ENCODE results near the gene SNX10. TPM values are rescaled to one million over a fixed set of nuclear protein-coding genes. Genes with fewer than 3 reads are reported as not detected.

The SNX10 gene
- total RNA-seq, 2 donors from 2014 or later = 13.2 to 19.3 TPM

DNA sequence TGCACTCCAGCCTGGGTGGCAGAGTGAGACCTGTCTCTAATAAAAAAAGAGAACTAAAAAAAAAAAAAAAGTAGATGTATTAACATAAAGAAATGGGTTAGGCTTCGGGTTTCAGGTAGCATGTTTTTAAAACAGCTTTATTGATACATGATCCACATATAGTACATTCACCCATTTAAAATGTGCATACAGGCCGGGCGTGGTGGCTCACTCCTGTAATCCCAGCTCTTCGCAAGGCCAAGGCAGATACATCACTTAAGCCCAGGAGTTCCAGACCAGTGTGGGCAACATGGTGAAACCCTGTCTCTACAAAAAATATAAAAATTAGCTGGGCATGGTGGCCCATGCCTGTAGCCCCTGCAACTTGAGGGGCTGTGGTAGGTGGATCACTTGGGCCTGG is 39.5 kb downstream of the SNX10 start:
- Histone ChIP-seq H3K27me3 (ENCODE audit: control insufficient read depth, insufficient read depth, low read length, poor library complexity, severe bottlenecking) (no peaks in the 10 kb centered on the region), H3K36me3 (ENCODE audit: control insufficient read depth, insufficient read depth, low read length) (no peaks in the 10 kb centered on the region), H3K9ac (ENCODE audit: extremely low read depth, low read length, poor library complexity, severe bottlenecking) (no peak overlapping the region), H3K9me3 (ENCODE audit: control insufficient read depth, low read length) (no peaks in the 10 kb centered on the region), H3K27ac (ENCODE audit: low read depth, low read length) (no peak overlapping the region), H3K4me1 (ENCODE audit: control insufficient read depth, insufficient read depth, low read length) (no peaks in the 10 kb centered on the region), H3K4me3 (ENCODE audit: low read length) (no peak overlapping the region)
- Mint-ChIP-seq H3K27me3 (ENCODE audit: insufficient read depth) (no peaks in the 10 kb centered on the region), H3K4me1 (peaks cover 1% of the 10 kb centered on the region), H3K36me3 (ENCODE audit: low read depth) (peaks cover 8% of the 10 kb centered on the region), H3K4me3 (no peak overlapping the region), H3K27ac (no peak overlapping the region), H3K9me3 (no peaks in the 10 kb centered on the region)
- no peak for TF ChIP-seq CTCF (conservative IDR thresholded peaks at IDR 0.05)
- 80 to 93% methylated on average over 2 to 4 of the region's 4 CpGs for WGBS, 2 experiments (ENCODE audit: insufficient coverage in 1 of 2, insufficient read length in 1 of 2)
- no peak for DNase-seq

GRCh38 chr7:26331789-26332188 is 40.1 kb downstream of the SNX10 start:
- Histone ChIP-seq H3K4me1 (ENCODE audit: control insufficient read depth, insufficient read depth, low read length) (no peaks in the 10 kb centered on the region), H3K36me3 (ENCODE audit: control insufficient read depth, insufficient read depth, low read length) (no peaks in the 10 kb centered on the region), H3K27ac (ENCODE audit: low read depth, low read length) (no peak overlapping the region), H3K27me3 (ENCODE audit: control insufficient read depth, insufficient read depth, low read length, poor library complexity, severe bottlenecking) (no peaks in the 10 kb centered on the region), H3K9me3 (ENCODE audit: control insufficient read depth, low read length) (no peaks in the 10 kb centered on the region), H3K4me3 (ENCODE audit: low read length) (no peak overlapping the region), H3K9ac (ENCODE audit: extremely low read depth, low read length, poor library complexity, severe bottlenecking) (no peak overlapping the region)
- no peaks in the 10 kb centered on the region for H3K9me3 Mint-ChIP-seq
- H3K36me3 Mint-ChIP-seq (ENCODE audit: low read depth) = peaks cover 8% of the 10 kb centered on the region
- no peaks in the 10 kb centered on the region for H3K27me3 Mint-ChIP-seq (ENCODE audit: insufficient read depth)
- DNase-seq = no peak
- H3K27ac Mint-ChIP-seq = no peak overlapping the region
- TF ChIP-seq CTCF (conservative IDR thresholded peaks at IDR 0.05) = no peak
- H3K4me3 Mint-ChIP-seq = no peak overlapping the region
- WGBS, 2 experiments (ENCODE audit: insufficient coverage in 1 of 2, insufficient read length in 1 of 2) = 100% methylated on average over 1 to 4 of the region's 4 CpGs
- H3K4me1 Mint-ChIP-seq = peaks cover 1% of the 10 kb centered on the region

GRCh38 chr7:26332698-26333097 is 41.0 kb downstream of the SNX10 start:
- H3K27ac Mint-ChIP-seq = no peak overlapping the region
- H3K9me3 Mint-ChIP-seq = no peaks in the 10 kb centered on the region
- no peaks in the 10 kb centered on the region for H3K27me3 ChIP-seq (ENCODE audit: control insufficient read depth, insufficient read depth, low read length, poor library complexity, severe bottlenecking)
- no peaks in the 10 kb centered on the region for H3K36me3 ChIP-seq (ENCODE audit: control insufficient read depth, insufficient read depth, low read length)
- peaks cover 1% of the 10 kb centered on the region for H3K4me1 Mint-ChIP-seq
- H3K27me3 Mint-ChIP-seq (ENCODE audit: insufficient read depth) = no peaks in the 10 kb centered on the region
- no peak overlapping the region for H3K27ac ChIP-seq (ENCODE audit: low read depth, low read length)
- H3K9ac ChIP-seq (ENCODE audit: extremely low read depth, low read length, poor library complexity, severe bottlenecking) = no peak overlapping the region
- 93 to 100% methylated on average over 2 of the region's 2 CpGs for WGBS, 2 experiments (ENCODE audit: insufficient coverage in 1 of 2, insufficient read length in 1 of 2)
- no peak overlapping the region for H3K4me3 ChIP-seq (ENCODE audit: low read length)
- H3K4me1 ChIP-seq (ENCODE audit: control insufficient read depth, insufficient read depth, low read length) = no peaks in the 10 kb centered on the region
- TF ChIP-seq CTCF (conservative IDR thresholded peaks at IDR 0.05) = no peak
- no peaks in the 10 kb centered on the region for H3K9me3 ChIP-seq (ENCODE audit: control insufficient read depth, low read length)
- DNase-seq = no peak
- H3K36me3 Mint-ChIP-seq (ENCODE audit: low read depth) = peaks cover 8% of the 10 kb centered on the region
- H3K4me3 Mint-ChIP-seq = no peak overlapping the region
